ENCODE measurements around the gene FBF1. TPM values are rescaled to one million over a fixed set of nuclear protein-coding genes. Genes with fewer than 3 reads are reported as not detected.

FBF1 gene
- total RNA-seq, 1 experiment from 2014 or later: 22.8 TPM

- DNase-seq (ENCODE audit: low read depth, low spot score): no peak
- Histone ChIP-seq H3K9me3 (ENCODE audit: control insufficient read depth in 1 of 2, insufficient read depth in 1 of 2, low read depth in 1 of 2, low read length in 2 of 2) (no peaks in the 10 kb centered on the region), H3K4me3 (replicated peaks in 1 of 2; ENCODE audit: low read depth in 1 of 2, low read length in 2 of 2) (no peak overlapping the region), H4K20me1 (ENCODE audit: insufficient read depth) (no peaks in the 10 kb centered on the region), H3K27me3 (ENCODE audit: insufficient read depth, low read length) (no peaks in the 10 kb centered on the region), H3K4me1 (ENCODE audit: control insufficient read depth in 1 of 2, insufficient read depth in 2 of 2, low read length in 2 of 2) (peaks cover 0 to 8% of the 10 kb centered on the region in 2 experiments; a peak in 2 of 4 replicates), H3K9ac (ENCODE audit: low read length) (no peak overlapping the region), H3K9me2 (ENCODE audit: insufficient read depth) (no peaks in the 10 kb centered on the region), H3K79me2 (ENCODE audit: insufficient read depth, low read length) (no peaks in the 10 kb centered on the region), H3K27ac (ENCODE audit: low read depth, low read length) (no peak overlapping the region; the same call in 1 of the 2 replicates), H3K36me3 (ENCODE audit: control insufficient read depth in 1 of 2, insufficient read depth in 2 of 2, low read length in 2 of 2) (no peaks in the 10 kb centered on the region), H2AFZ (ENCODE audit: low read depth, low read length, poor library complexity, severe bottlenecking) (no peak overlapping the region), H3K4me2 (ENCODE audit: low read length) (no peak overlapping the region)
- no peak for ATAC-seq
- ChIA-PET CTCF (interaction anchor here (0.6 kb wide), 1 partner anchor 14 kb away, joined by 4 read pairs; no protein-coding TSS in a partner anchor), POLR2A (interaction anchor here (0.9 kb wide), 1 partner anchor 140 kb away, joined by 3 read pairs; a partner anchor contains a TSS), RAD21 (ENCODE audit: low non-redundant PET in 1 of 2, low total read pairs in 2 of 2, uncharacterized antibody in 2 of 2, unreplicated experiment in 2 of 2) (no interaction called here)
- no TSS peak for BruUV-seq (replicated peaks)
- intact Hi-C loops (cut with micrococcal nuclease): no loop called here
- TF ChIP-seq SP1 (IDR thresholded peaks at IDR 0.05; ENCODE audit: low read depth) (no peak), ZBTB33 (IDR thresholded peaks at IDR 0.05; ENCODE audit: extremely low read depth, insufficient replicate concordance, low read length) (no peak), CTCF (IDR thresholded peaks at IDR 0.05 in 2 of 3, conservative IDR thresholded peaks at IDR 0.05 in 1 of 3; ENCODE audit: borderline replicate concordance in 1 of 3, insufficient read depth in 1 of 3, low read depth in 2 of 3, low read length in 2 of 3) (no peak), CBX3 (IDR thresholded peaks at IDR 0.05; ENCODE audit: low read depth) (no peak), REST (IDR thresholded peaks at IDR 0.05; ENCODE audit: low read depth) (no peak), SRF (IDR thresholded peaks at IDR 0.05; ENCODE audit: low read depth) (no peak), YY1 (IDR thresholded peaks at IDR 0.05; ENCODE audit: extremely low read depth, insufficient replicate concordance, low read depth, low read length) (no peak), FOSL1 (IDR thresholded peaks at IDR 0.05; ENCODE audit: low read depth) (no peak), ATF3 (IDR thresholded peaks at IDR 0.05) (no peak), CEBPB (IDR thresholded peaks at IDR 0.05; ENCODE audit: low read depth) (no peak), MAX (IDR thresholded peaks at IDR 0.05) (no peak), SIN3A (IDR thresholded peaks at IDR 0.05; ENCODE audit: low read depth) (no peak), EGR1 (IDR thresholded peaks at IDR 0.05; ENCODE audit: low read depth) (no peak)
Measured at GRCh38 chr17:75919611-75920010, 21.2 kb downstream of the FBF1 start.

Measured in HCT116 (cell line).